PC-9 (cell line): Measurements from ENCODE around the gene ACTN1.

ENCODE experiments used
- CTCF ChIP-seq: fragments of 200-600 bp; sonication (generic); conservative IDR thresholded peaks from 2 replicates; pipeline ENCODE4 v1.6.1; 2017; ENCODE audit warnings: mixed run types, antibody characterized with exemption, mild to moderate bottlenecking, moderate library complexity
- EZH2 ChIP-seq: fragments of 200-600 bp; sonication (generic); IDR thresholded peaks from 2 replicates; pipeline ENCODE4 v1.8.0; 2017; ENCODE audit warnings: antibody characterized with exemption, low read depth

DNA sequence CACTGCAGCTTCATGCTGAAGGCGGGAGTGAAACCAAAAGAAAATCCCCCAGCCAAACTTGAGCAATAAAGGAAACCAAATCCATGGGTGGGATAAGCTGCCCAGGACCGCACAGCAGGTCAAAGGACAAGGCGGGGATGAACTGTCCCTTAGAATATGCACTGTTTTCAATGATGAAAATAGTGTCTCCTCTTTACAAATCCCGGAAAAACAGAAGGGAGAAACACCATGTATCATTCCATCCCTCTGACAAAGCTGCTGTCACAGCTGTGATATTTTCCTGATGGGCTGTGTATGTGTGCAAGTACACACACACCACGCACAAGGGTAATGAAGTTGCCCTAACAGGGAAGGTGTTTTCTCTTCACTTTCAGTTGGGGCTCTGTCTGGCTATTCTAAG lies 70.3 kb downstream of the ACTN1 start:
- no peak for TF ChIP-seq CTCF
- no peak for TF ChIP-seq EZH2
